ENCODE measurements around the gene UNC45A.

DNA sequence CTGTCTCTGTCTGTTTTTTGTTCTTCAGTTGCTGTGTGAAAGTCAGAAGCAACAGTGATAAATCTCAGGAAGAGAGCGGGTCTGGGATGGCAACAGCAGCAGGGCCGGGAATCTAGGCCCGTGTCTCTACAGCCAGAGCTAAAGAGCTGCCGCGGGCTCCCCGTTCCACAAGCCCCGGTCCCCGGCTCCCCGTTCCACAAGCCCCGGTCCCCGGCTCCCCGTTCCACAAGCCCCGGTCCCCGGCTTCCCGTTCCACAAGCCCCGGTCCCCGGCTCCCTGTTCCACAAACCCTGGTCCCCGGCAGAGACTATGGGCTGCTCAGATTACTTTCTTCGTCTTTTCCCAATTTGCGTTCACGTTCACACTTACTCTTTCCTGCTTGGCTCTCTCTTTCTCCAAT, 39.1 kb downstream of the UNC45A start:
- TF ChIP-seq, protein P1, sequence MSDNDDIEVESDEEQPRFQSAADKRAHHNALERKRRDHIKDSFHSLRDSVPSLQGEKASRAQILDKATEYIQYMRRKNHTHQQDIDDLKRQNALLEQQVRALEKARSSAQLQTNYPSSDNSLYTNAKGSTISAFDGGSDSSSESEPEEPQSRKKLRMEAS (CRISPR knock-in tag; IDR thresholded peaks at IDR 0.05) = no peak
- no peak for TF ChIP-seq CTCF (IDR thresholded peaks at IDR 0.05)
- no peak for TF ChIP-seq ZNF416 (CRISPR knock-in tag; IDR thresholded peaks at IDR 0.05)
- TF ChIP-seq E2F1 (CRISPR knock-in tag; IDR thresholded peaks at IDR 0.05) = no peak
- TF ChIP-seq NFYB (CRISPR knock-in tag; conservative IDR thresholded peaks at IDR 0.05; ENCODE audit: low read depth) = no peak

All from WTC11 (cell line).